Ammon's horn (tissue), 1 donor: ENCODE measurements around the gene NEMP2.

ENCODE experiments used
- DNase-seq: peaks from one replicate; pipeline ENCODE4 v3.0.0-alpha.2; 2016; ENCODE audit warnings: low spot score

Gene NEMP2, protein sequence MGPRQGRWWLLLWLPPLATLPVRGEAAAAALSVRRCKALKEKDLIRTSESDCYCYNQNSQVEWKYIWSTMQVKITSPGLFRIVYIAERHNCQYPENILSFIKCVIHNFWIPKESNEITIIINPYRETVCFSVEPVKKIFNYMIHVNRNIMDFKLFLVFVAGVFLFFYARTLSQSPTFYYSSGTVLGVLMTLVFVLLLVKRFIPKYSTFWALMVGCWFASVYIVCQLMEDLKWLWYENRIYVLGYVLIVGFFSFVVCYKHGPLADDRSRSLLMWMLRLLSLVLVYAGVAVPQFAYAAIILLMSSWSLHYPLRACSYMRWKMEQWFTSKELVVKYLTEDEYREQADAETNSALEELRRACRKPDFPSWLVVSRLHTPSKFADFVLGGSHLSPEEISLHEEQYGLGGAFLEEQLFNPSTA

DNA sequence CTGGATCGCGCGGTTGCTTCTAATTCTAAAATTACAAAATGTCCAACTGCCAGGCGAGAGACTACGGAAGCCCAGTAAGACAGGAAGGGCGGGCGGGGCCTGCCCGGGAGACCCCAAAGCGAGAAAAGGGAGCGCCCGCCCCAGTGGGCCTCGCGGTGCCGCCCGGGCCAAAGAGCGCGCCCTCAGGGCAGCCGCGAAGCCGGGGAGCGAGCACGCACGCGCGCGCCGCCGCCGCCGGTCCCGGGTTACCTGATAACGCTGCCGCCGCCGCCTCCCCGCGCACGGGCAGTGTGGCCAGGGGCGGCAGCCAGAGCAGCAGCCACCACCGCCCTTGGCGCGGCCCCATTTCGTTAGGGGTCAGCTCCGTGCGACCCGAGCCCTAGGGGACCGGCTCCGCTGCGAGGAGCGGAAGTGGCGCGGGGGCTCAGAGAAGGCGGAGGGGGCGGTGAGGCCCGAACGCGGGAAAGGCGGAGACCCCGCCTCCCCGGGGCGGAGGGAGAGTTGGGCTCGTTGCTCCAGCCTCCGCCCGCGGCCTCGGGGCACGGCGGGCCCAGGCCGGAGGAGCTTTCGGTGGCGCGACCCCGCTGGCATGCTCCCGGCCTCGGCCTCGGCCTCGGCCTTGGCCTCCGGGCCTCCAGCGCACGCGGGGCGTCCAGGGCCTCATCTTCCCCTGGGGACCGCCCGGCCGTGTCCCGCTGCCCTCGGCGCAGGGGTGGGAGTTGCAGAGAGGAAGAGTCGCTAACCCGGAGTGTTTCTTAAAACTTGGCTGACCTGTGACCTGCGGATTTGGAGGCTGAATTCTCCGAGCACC, at the start of gene NEMP2:
NEMP2 (minus strand) TSS at position 413 of the 811 bp plus-strand sequence; CDS start at position 346, 67 bp downstream.
- peak; percentile 68 for DNase-seq

DNA sequence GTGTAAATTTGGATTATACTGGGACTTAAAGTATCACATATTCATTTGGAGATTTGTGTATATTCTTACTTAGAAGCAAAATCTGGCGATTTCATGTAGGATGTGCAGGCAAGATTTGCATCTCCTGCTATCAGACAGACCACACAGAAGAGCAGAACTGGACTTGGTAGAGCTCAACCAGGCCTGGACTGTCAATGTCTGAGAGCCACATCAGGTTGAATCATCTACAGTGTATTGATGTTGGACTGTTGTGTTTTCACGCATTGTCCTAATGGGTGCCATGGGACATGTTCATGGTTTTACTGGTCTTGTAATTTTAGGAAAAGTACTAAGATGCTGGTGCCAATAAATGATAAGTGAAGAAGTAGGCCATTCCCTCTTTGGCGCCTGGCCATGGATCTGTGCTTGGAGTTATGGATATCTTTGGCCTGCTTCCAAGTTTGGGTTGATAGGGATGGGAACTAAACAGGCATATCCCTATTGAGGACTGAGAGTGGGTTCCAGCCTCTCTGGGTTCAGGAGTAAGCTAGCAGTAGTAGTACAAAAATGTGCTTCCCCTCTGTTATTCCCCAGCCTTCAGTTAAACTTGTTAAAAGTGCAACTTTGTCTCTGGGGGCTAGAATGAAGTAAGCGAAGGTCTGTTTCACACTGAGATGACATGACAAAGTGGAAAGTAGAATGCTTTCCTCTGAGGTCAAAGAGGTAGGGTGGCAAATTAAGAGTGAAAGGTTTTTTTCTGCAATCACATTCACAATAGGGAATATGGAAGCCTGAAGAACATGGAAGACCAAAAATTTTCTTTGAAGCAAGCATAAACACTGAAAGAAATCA, 49.2 kb upstream of the NEMP2 start:
- no peak for DNase-seq

DNA sequence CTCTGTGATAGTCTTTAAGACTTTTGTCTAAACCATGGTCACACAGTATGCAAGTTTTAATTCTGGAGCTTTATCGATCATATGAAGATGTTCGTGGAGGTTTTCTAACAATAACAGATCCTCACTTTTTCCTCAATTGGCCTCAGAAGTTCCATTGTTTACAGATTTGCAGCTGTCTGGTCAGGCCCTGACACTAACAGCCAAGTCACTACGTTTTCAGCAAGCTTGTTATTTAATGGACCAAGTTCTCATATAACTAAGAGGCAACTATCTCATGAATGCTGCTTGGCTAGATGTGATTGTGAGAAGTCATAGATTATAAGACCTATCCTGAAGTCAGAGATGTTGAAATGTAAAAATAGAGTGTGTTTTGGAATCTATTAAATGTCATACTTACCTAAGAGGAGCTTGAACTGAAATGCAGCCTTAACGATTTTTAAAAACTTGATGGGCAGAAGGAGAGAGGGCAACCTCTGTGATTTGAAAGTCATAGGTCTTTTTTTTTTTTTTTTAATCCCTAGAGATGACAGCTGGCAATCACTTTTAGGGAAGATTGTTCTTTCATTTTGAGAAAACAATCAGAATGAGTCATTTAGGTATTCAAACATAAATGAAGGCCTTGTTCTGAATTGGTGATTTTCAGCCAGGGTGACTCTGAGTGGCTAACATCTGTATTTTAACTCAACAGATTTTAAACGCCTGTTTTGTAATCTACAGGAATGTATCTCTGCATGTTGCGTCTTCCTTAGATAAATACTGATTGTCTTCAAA, 48.4 kb upstream of the NEMP2 start:
- peak; percentile 41 for DNase-seq

DNA sequence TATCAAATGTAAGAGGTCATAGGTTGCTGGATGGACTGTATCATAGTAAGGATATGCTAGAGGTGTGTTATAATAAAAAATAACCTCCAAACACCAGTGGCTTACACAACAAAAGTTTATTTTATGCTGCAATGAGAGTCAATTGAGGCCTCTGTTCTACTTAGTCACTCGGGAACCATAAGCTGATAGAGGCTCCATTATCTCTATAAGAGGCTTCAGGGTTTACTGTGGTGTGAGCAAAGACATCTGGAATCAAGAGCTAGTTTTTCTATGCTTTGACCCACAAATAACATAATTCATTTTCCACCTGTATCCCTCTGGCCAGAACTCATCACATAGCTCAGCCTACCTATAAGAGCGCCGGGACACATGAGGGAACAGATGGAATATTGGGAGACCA, 47.5 kb upstream of the NEMP2 start:
- DNase-seq, result no peak

DNA sequence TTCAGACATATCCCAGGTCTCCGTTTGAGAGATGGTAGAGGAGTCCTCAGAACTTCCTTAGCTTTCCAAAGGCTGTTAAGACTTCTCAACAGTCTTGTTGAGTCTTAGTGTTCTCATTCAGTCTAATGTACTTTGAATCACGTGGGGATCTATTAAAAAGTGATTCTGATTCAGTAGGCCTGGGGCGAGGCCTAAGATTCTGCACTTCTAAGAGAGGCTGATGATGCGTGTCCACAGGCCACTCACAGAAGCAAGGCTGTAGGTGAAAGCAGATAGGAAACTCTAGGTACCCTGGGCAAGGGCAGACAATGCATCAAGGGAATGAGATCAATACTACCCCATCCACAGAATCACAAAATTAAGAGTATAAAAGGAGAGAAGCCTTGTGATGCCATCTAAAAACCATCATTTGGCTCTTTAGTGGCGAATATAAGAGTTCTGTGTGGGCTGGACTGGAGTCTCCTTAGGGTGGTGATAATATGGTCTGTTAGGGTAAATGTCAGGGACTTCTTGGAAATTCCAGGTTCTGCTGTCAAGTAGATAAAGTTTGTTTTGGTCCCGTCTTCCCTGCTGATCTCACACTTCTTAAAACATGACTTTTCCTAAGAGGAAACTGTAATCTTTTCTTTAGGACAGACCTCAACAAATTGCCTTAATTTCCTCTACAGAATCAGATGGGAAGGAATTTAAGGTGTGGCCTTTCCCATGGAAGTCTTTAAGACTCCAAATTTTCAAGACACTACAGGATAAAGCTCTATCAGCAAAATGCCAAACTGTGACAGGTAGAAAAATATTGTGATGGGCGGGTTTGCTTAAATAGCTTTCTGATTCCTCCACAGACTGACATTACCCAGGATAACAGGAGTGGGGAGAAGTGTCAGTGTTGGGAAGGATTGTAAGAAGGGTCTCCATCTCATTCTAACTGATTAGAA, 45.7 kb upstream of the NEMP2 start:
- DNase-seq, result no peak

DNA sequence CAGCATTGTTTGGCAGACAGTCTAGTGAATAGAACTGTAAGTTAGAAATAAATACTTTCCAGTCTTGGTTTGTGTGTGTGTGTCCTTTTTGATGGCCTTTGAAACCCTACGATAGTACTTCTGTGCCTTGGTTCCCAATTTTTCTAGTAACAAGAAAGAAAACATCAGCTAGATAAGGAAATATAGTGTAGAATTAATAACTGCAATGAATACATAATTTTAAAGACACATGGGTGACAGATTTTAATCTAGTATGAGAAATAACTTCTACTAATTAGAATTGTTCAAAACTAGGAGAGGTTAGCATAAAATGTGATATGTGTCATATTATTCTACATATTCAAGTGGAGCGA, 44.5 kb upstream of the NEMP2 start:
- no peak for DNase-seq

DNA sequence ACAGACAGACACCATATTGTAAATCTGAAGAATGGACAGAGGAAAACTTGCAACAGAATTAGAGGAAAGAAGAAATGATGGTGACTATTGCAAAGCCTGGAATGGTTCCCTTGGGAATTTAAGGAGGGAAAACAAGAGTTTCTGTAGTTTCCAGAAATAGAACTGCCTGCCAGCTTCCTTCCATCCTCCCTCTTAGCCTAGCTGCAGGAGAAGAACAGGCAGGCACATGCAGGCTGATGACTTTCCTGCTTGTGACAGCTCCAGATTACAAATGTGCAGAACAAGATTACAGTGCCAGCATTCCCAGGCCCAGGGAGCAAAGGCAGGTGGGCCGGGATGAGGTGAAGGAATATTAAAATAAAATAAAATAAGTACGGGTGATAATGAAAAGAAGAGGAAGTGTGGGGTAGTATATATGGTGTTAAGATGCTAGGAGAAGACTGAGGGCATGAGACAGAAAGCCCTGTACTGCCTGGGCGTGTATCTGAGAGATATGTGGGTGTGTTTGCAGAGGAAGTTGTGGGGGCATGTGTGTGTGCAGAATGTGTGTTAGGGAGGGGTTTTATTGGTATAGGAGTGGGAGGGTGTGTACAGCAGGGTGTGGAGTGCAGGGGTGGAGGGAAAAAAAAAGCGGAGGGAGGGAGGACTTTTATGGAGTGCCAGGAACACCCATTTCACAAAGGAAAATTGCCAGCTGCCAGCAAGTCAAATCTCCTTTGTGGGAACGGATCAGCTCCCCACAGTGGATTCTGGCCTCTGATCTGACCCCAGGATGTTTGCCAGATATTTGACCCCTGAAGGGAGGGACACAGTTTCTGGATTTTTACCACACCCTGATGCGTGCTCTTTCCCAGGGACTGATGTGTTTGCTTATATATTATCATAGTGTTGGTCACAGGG, 43.9 kb upstream of the NEMP2 start:
- peak; percentile 45 for DNase-seq

DNA sequence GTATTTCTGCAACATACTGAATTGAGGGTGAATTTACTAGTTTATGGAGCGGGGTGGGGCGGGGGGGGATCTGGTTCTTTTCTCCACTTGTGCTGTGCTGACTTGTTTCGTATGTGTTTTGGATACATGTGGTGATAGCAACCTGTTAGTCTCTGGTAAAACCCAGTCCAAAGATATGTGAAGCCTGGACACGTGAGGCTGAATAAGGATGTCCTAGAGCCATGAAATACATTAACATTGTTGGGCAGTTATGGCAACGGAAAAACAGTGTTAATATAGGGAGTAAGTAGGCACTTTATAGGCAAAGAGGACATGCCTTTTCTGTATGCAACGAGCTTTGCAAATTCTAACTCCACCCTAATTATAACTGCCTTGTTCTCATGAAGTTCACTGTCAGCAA, 42.1 kb upstream of the NEMP2 start:
- no peak for DNase-seq

DNA sequence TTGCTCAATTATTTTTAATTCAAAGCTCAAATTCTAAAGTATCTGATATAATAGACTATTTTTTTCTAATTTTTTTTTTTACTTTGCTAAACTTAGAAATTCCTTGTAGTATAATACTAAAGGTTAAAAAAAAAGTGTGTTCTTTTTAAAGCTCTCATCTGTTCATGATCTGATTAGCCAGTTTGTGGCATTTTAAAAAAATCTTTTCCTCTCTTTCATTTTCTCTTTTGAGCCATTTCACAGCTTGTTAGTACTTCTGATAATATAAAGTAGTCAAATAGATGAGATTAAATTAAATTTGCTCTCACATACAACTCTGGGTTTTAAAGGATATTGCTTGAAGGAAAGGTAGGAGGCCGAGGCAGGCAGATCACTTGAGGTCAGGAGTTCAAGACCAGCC, 40.7 kb upstream of the NEMP2 start:
- DNase-seq, result no peak

DNA sequence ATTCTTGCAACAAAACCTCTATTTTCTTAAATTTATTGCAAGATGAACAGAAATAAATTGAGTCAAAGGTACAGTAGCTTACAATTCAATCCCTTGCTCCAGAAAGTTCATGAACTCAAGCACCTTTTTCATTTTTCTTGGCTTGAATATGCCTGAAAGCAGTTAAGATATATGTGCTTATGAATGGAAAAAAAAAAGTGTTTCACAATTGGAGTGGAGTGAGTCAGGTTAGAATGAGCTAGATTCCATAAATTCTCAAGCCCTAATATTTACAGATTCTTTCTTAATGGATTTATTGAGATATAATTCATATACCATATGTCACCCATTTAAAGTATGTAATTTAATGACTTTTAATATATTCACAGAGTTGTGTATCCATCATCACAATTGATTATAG, 39.6 kb upstream of the NEMP2 start:
- DNase-seq, result no peak

DNA sequence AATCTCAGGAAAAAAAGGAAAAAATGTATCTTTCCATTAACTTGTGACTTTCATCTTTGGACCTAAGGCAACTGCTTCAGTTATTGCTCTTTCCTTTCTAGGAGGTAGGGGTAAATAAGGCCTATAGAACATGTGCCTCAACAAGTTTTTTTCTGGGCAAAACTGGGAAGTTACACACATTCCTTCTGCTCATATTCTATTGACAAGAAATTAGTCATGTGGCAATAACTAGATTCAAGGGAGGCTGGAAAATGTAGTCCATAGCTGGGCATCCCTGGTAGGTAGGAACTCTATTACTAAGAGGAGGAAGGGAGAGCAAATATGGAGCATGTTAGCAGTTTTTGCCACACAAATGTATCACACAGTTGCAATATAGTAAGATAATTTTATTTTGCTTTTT, 37.7 kb upstream of the NEMP2 start:
- DNase-seq, result no peak

DNA sequence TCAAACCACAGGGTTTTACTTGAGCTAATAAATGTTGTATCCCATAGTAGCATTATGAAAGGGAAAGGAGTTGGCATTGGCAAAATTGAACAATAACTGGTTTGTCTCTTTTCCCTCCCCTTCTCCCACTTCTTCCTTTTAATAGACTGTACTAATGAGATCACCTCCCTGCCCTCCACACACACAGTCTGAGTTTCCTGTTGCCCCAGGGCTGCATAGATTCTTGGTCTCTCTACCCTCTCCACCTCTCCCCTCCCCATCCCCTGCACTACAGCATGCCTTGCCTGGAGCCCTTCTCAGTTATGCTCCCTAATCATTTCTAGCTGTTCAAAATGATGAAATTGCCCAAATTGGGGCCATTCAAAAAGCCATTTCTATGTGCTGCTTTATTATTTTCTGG, 37.2 kb upstream of the NEMP2 start:
- DNase-seq, result no peak

DNA sequence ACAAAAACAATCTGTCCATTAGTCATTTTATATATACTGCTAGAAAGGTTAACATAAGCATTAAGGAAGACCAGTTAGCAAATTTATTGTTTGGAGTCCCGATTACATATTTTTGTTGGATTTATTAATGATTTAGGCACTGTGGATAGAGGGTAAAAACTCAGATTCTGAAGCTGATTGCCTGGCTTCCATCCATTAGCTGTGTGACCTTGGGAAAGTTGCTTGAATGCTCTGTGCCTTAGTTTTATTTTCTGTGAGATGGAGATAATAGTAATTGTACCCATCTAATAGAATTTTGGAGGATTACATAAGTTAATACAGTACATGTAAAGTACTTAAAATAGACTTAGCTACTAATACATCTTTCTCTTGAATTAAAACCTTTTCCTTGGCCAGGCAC, 36.3 kb upstream of the NEMP2 start:
- no peak for DNase-seq

DNA sequence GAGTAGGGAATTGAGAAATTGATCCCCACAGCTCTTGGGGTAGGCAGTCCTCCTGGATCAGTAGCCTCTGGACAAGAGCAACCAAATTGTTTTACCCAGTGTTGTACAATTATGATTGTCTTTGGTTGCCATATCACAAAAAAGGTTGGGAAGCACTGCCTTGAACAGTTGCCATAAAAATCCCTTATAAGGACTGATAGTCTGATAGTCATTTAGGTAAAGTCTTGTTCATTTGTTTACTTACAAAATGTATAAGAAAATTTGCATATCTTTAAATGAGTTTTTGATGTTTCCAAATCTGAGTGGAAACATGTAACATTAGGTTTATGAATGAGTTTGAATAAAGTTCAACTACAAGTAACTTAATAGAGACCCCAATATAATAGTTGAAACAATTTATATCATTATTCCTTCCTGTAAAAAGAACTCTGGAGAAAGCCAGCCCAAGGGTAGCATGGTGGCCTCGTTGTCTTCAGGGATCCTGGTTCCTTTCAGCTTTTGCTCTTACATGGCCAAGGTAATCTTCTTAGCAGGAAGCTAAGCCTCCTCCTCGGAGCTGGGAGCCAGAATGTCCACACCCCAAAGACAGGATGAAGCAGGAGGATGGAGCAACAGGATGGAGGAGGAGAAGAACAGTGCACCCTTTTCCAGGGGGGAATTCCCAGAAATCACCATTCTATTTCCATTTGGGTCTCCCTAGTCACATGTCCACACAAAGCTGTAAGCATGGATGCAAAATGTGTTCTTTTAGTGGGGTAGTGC, 35.7 kb upstream of the NEMP2 start:
- no peak for DNase-seq

DNA sequence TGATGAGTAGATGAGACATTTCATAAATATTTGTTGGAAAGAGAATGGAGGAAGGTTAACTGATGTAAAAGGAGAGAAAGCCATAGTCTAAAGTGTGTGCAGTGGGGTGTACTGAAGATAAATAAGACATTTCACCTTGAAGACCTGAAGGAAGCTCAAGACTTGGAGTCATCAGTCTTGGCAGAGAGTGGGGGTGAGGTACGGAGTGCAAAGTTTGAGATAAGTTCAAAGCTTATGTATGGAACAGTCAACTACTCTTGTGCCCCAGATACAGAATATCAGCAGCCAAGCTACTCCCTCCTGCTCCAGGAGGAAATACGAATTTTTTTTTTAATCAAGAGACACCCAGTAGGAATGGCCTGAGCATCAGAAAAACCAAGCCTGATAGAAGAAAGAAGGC, 30.3 kb upstream of the NEMP2 start:
- DNase-seq, result no peak

DNA sequence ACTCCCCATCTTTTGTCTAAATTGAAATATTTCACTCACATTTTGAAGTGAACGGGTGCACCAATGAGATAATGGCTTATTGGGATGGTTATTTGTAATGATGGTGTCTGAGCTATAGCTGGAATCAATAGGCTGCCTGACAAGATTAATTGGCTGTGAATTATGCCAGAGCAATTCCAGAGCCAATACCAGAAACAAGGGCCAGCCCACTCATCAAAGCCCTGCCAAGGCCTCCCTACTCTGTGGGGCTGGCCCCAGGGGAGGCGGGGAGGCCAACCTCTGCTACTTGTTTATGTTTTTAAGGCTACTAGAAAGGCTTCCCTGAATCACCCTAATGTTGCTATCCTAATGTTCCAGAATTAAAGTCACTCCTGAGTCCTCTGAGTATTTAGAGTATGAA, 29.1 kb upstream of the NEMP2 start:
- DNase-seq, result no peak

DNA sequence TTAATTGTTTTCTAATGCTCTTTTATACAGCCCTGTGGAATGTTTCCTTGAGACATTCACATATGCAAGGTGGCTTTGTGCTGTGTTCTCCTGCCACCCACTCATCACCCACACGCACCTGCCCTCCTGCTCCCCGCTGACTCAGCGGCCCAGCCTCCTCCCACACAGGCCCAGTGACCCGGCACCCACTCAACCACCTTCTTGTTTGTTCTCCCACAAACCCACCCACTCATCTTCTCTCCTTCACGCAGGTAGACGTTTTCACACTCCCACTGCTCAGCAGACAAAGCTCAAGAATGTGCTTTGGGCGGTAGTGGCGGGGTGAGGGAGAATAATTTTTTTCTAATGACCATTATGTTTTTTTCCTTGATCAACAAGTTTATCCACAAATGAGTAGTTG, 28.6 kb upstream of the NEMP2 start:
- no peak for DNase-seq

DNA sequence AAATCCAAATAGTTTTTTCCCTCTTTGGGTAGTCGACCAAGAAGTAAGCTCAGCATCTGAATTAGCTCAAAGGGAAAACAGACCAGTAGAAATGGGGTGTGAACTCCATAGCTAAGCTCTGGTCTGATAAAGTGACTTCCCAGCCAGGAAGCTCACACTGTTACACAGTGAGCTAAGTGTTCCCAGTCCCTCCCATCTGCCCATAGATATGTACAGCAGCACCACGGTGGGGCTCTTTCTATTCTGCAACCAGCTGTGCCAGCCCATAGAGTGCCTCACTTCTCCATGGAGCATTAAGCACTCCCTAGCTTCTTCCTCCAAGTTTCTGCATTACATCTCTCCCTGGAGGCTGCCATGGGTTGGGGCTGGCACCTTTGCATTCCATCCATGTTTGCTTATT, 27.6 kb upstream of the NEMP2 start:
- no peak for DNase-seq

DNA sequence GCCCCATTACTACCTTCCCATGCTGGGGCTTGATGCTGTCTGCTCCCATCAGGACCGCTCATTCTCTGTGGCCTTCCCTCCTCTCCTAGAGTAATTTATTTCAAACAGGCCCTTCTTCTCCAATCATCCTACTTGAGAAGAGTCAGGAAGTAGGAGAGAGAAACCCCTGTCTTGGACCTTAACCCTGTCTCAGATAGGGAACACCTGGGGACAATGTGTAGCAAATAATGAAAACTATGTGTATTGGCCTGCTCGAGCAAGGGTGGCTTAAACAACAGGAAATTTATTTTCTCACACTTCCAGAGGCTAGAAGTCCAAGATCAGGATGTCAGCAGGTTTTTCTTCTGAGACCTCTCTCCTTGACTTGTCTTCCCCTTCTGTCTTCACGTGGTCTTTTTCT, 26.6 kb upstream of the NEMP2 start:
- DNase-seq, result no peak
